Measurements from ENCODE around the gene RNASET2.

DNA sequence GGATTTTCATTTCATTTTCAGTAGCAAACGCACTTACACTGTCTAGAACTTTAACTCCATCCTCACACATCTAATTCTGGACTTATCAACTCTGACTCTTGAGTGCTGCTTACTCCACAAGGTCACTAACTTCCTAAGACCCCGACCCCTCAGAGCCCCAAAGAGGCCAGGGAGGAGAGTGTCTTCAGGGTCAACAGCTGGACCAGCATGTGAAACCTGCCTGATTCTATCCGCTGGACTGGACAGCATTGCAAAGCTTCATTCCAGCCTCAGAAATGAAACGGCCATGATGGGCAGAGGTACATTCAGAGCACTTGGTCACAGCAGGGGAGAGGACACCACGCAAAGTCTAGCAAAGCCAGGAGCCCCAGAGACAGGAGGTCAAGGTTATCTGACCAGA, 9.1 kb downstream of the RNASET2 start:
- TF ChIP-seq, protein P1, sequence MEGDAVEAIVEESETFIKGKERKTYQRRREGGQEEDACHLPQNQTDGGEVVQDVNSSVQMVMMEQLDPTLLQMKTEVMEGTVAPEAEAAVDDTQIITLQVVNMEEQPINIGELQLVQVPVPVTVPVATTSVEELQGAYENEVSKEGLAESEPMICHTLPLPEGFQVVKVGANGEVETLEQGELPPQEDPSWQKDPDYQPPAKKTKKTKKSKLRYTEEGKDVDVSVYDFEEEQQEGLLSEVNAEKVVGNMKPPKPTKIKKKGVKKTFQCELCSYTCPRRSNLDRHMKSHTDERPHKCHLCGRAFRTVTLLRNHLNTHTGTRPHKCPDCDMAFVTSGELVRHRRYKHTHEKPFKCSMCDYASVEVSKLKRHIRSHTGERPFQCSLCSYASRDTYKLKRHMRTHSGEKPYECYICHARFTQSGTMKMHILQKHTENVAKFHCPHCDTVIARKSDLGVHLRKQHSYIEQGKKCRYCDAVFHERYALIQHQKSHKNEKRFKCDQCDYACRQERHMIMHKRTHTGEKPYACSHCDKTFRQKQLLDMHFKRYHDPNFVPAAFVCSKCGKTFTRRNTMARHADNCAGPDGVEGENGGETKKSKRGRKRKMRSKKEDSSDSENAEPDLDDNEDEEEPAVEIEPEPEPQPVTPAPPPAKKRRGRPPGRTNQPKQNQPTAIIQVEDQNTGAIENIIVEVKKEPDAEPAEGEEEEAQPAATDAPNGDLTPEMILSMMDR (IDR thresholded peaks at IDR 0.05): no peak
- TF ChIP-seq POLR2A (IDR thresholded peaks at IDR 0.05): no peak
